MM.1S (cell line): Measurements from ENCODE around the gene DCN.
A peak's percentile ranks its signal among the peaks of the same experiment; 100 is the strongest.

ENCODE experiments used
- DNase-seq: peaks from one replicate; pipeline ENCODE4 v3.0.0-alpha.2; 2015
- H2AFZ ChIP-seq: fragments of 300-600 bp; sonication (generic); 2 replicates; pipeline ENCODE4 v1.6.0; 2016; ENCODE audit warnings: antibody characterized with exemption, low read length
- H3F3A ChIP-seq: fragments of 300-600 bp; sonication (generic); 2 replicates; pipeline ENCODE4 v1.6.1; 2016; ENCODE audit warnings: mild to moderate bottlenecking, antibody characterized with exemption, low read length, moderate library complexity, mixed read lengths; ENCODE audit not compliant: insufficient read depth
- H3K27ac ChIP-seq: fragments of 300-600 bp; sonication (generic); 2 replicates; pipeline ENCODE4 v1.5.1; 2016; ENCODE audit warnings: mild to moderate bottlenecking, low read length
- H3K27me3 ChIP-seq: fragments of 300-600 bp; sonication (generic); replicated peaks from 2 replicates; pipeline ENCODE4 v1.6.0; 2016; ENCODE audit warnings: low read length; ENCODE audit not compliant: insufficient read depth
- H3K36me3 ChIP-seq: fragments of 300-600 bp; sonication (generic); replicated peaks from 2 replicates; pipeline ENCODE4 v1.6.1; 2016; ENCODE audit warnings: mild to moderate bottlenecking, low read length, mixed read lengths; ENCODE audit not compliant: insufficient read depth
- H3K4me1 ChIP-seq: fragments of 300-600 bp; sonication (generic); 2 replicates; pipeline ENCODE4 v1.6.1; 2016; ENCODE audit warnings: low read length, mixed read lengths
- H3K4me2 ChIP-seq: fragments of 300-600 bp; sonication (generic); 2 replicates; pipeline ENCODE4 v1.6.0; 2016; ENCODE audit warnings: low read depth, low read length
- H3K4me3 ChIP-seq: fragments of 300-600 bp; sonication (generic); 2 replicates; pipeline ENCODE4 v1.5.1; 2016; ENCODE audit warnings: low read length, mixed read lengths
- H3K79me2 ChIP-seq: fragments of 300-600 bp; sonication (generic); 2 replicates; pipeline ENCODE4 v1.6.1; 2016; ENCODE audit warnings: mixed run types, low read length, mixed read lengths
- H3K9ac ChIP-seq: fragments of 300-600 bp; sonication (generic); 2 replicates; pipeline ENCODE4 v1.6.1; 2016; ENCODE audit warnings: low read length, mixed read lengths
- H3K9me2 ChIP-seq: fragments of 300-600 bp; sonication (generic); replicated peaks from 2 replicates; pipeline ENCODE4 v1.6.1; 2016; ENCODE audit warnings: mild to moderate bottlenecking, low read length, mixed read lengths; ENCODE audit not compliant: insufficient read depth
- H3K9me3 ChIP-seq: fragments of 300-600 bp; sonication (generic); replicated peaks from 2 replicates; pipeline ENCODE4 v1.6.1; 2016; ENCODE audit warnings: mild to moderate bottlenecking, low read length, mixed read lengths; ENCODE audit not compliant: insufficient read depth
- H4K20me1 ChIP-seq: fragments of 300-600 bp; sonication (generic); 2 replicates; pipeline ENCODE4 v1.6.1; 2016; ENCODE audit warnings: mild to moderate bottlenecking, low read length, moderate library complexity, mixed read lengths; ENCODE audit not compliant: insufficient read depth
- CTCF ChIP-seq: fragments of 300-600 bp; sonication (generic); IDR thresholded peaks from 2 replicates; pipeline ENCODE4 v1.5.1; 2016; ENCODE audit warnings: antibody characterized with exemption, low read length, mixed read lengths
- EZH2 ChIP-seq: fragments of 300-600 bp; sonication (generic); optimal IDR thresholded peaks from 2 replicates; pipeline ENCODE3; 2017; ENCODE audit warnings: low read depth, mild to moderate bottlenecking, antibody characterized with exemption, low read length, mixed read lengths
- EZH2phosphoT487 ChIP-seq: fragments of 300-600 bp; sonication (generic); IDR thresholded peaks from 2 replicates; pipeline ENCODE4 v1.6.1; 2018; ENCODE audit warnings: antibody characterized with exemption, low read length

Gene DCN

GRCh38 chr12:91109581-91110310, 72.9 kb downstream of the DCN start:
- Histone ChIP-seq H4K20me1 (no peaks in the 10 kb centered on the region), H3K4me3 (no peak overlapping the region), H3K79me2 (no peaks in the 10 kb centered on the region), H3K27me3 (no peaks in the 10 kb centered on the region), H3K27ac (no peak overlapping the region), H2AFZ (no peak overlapping the region), H3F3A (no peaks in the 10 kb centered on the region), H3K4me1 (peaks cover 8% of the 10 kb centered on the region), H3K4me2 (no peak overlapping the region), H3K9me3 (no peaks in the 10 kb centered on the region), H3K9ac (no peak overlapping the region), H3K36me3 (no peaks in the 10 kb centered on the region), H3K9me2 (no peaks in the 10 kb centered on the region)
- DNase-seq, result no peak
- TF ChIP-seq EZH2phosphoT487, result no peak
- TF ChIP-seq EZH2, result no peak
- TF ChIP-seq CTCF, result no peak

- peak; percentile 55 for DNase-seq
- Histone ChIP-seq H2AFZ (no peak overlapping the region), H3K79me2 (no peaks in the 10 kb centered on the region), H3K4me1 (peaks cover 12% of the 10 kb centered on the region), H3K27ac (no peak overlapping the region), H3K4me2 (no peak overlapping the region), H3K9me3 (no peaks in the 10 kb centered on the region), H3F3A (no peaks in the 10 kb centered on the region), H3K36me3 (no peaks in the 10 kb centered on the region), H3K4me3 (no peak overlapping the region), H3K9ac (no peak overlapping the region), H4K20me1 (no peaks in the 10 kb centered on the region), H3K9me2 (no peaks in the 10 kb centered on the region), H3K27me3 (no peaks in the 10 kb centered on the region)
- peak; percentile 90 for TF ChIP-seq CTCF
- no peak for TF ChIP-seq EZH2
Measured at GRCh38 chr12:91109148-91109564, 73.5 kb downstream of the DCN start.

GRCh38 chr12:91108196-91108755, 74.3 kb downstream of the DCN start:
- H3K4me1 ChIP-seq, result peaks cover 17% of the 10 kb centered on the region
- no peaks in the 10 kb centered on the region for H3F3A ChIP-seq
- no peak overlapping the region for H3K27ac ChIP-seq
- H3K9me3 ChIP-seq, result no peaks in the 10 kb centered on the region
- no peaks in the 10 kb centered on the region for H3K9me2 ChIP-seq
- no peak overlapping the region for H3K9ac ChIP-seq
- no peak overlapping the region for H2AFZ ChIP-seq
- TF ChIP-seq CTCF (no peak), EZH2 (no peak), EZH2phosphoT487 (no peak)
- H3K4me3 ChIP-seq, result no peak overlapping the region
- no peaks in the 10 kb centered on the region for H3K36me3 ChIP-seq
- no peaks in the 10 kb centered on the region for H3K79me2 ChIP-seq
- H3K4me2 ChIP-seq, result no peak overlapping the region
- H3K27me3 ChIP-seq, result no peaks in the 10 kb centered on the region
- no peaks in the 10 kb centered on the region for H4K20me1 ChIP-seq
- no peak for DNase-seq
